AG04449 (cell line): Measurements from ENCODE around the gene NONO.
"Not testable (repeated sequence)": the region's sequence is repeated elsewhere in the genome, so short reads cannot be mapped to it uniquely, and the experiment has no call there.

Experiments
- CTCF ChIA-PET: fragments of 350-600 bp; formaldehyde crosslinking; extraction: SDS; loops from one replicate; lab custom pipeline; 2021; ENCODE audit warnings: antibody characterized with exemption; lab: Yijun Ruan, JAX
- POLR2A ChIA-PET: fragments of 400-600, 350-600 bp; formaldehyde crosslinking; extraction: SDS; loops from one replicate; lab custom pipeline; 2020; ENCODE audit warnings: antibody characterized with exemption, inconsistent platforms; lab: Yijun Ruan, JAX
- DNase-seq: peaks from one replicate; pipeline ENCODE4 v3.0.0-alpha.2; 2010; ENCODE audit warnings: low read depth, low spot score
- H3K4me3 ChIP-seq: 2 replicates; pipeline ENCODE4 v1.5.1; 2011; ENCODE audit warnings: low read depth, mild to moderate bottlenecking, control low read depth, low read length
- CTCF ChIP-seq: IDR thresholded peaks from one replicate; pipeline ENCODE4 v1.5.1; 2011; ENCODE audit warnings: mild to moderate bottlenecking, moderate library complexity, low read length, control low read depth, inconsistent platforms; ENCODE audit not compliant: insufficient read depth; ENCODE audit errors: missing control alignments

The NONO gene

DNA sequence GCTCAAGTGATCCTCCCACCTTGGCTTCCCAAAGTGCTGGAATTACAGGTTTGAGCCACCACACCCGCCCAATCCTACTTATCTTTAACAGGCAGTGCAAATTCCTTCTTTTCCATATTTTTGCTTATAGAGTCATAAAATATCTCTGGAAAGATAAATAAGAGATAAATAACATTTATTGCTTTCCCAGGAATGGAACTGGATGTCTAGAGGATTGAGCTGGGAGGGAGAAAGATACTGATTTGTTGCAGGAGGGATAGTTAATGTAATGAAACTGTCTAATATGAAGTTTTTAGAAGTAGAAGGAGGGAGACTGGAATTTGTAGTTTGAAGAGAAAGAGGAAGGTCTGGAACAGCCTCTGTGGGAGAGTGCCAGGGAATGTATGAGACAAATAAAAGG is 38.3 kb downstream of the NONO start:
- no peak for DNase-seq
- CTCF ChIA-PET, result no interaction called here
- H3K4me3 ChIP-seq, result no peak overlapping the region
- POLR2A ChIA-PET, result no interaction called here
- TF ChIP-seq CTCF, result no peak

- DNase-seq, POLR2A ChIA-PET, H3K4me3 ChIP-seq, CTCF ChIA-PET: not testable (repeated sequence)
Measured at GRCh38 chrX:71324452-71324851, 41.0 kb downstream of the NONO start.

DNA sequence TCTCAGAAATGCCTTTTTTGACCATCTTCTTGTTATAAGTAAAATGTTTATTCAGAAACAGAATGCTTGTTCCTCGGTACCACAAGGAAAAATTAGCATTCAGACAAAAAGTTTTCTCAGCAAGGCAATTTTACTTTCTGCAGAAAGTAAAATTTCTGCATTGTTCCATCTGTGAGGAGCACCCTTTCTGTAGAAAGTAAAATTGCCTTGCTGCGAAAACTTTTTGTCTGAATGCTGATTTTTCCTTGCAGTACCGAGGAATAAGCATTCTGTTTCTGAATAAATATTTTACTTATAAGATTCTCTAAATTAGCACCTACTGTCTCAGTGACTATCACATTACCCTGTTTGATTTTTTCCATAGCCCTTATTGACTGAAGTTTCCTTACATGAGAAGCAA is 43.0 kb downstream of the NONO start:
- POLR2A ChIA-PET, result no interaction called here
- no peak overlapping the region for H3K4me3 ChIP-seq
- DNase-seq, result no peak
- TF ChIP-seq CTCF, result no peak
- CTCF ChIA-PET, result no interaction called here

- DNase-seq, POLR2A ChIA-PET, CTCF ChIA-PET: not testable (repeated sequence)
Measured at GRCh38 chrX:71349151-71349665, 65.8 kb downstream of the NONO start.

DNA sequence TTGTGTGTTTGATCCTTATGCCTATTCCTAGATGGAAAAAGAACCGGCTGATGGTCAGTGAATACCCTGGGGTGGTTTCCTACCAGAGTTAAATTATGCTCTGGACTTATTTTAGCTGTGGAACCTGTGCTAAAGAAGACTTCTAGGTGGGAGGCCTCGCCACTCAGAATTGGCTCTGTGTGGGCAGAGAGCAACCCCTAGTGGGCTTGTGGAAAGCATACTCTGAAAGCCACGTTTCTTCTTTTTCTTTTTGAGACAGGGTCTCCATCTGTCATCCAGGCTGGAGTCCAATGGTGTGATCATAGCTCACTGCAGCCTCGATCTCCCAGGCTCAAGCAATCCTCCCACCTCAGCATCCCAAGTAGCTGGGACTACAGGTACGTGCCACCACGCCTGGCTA is 66.4 kb downstream of the NONO start:
- CTCF ChIA-PET, result not testable (repeated sequence)

More at GRCh38 chrX:71349151-71349665, 65.8 kb downstream of the NONO start:
- not testable (repeated sequence) for H3K4me3 ChIP-seq

More for the DNA sequence above, 66.4 kb downstream of the NONO start:
- DNase-seq, H3K4me3 ChIP-seq, POLR2A ChIA-PET: not testable (repeated sequence)
